Measurements from ENCODE around the gene ALKBH8. TPM values are rescaled to one million over a fixed set of nuclear protein-coding genes. Genes with fewer than 3 reads are reported as not detected.
"Not testable (repeated sequence)": the region's sequence is repeated elsewhere in the genome, so short reads cannot be mapped to it uniquely, and the experiment has no call there.

Gene ALKBH8
- total RNA-seq, 1 donor from 2014 or later, result 6.2 TPM

- intact Hi-C loops (cut with DNase I), result loop anchor here (10.0 kb wide), 1 partner anchor 184 kb away; no protein-coding TSS in a partner anchor
- ATAC-seq (ENCODE audit: poor library complexity), result no peak
- DNase-seq, result no peak
Measured at GRCh38 chr11:107581147-107581546, 15.6 kb upstream of the ALKBH8 start.

GRCh38 chr11:107579169-107579568 lies 13.6 kb upstream of the ALKBH8 start:
- not testable (repeated sequence) for DNase-seq; ATAC-seq (ENCODE audit: poor library complexity)
- intact Hi-C loops (cut with DNase I), result loop anchor here (5.0 kb wide), 1 partner anchor 108 kb away; no protein-coding TSS in a partner anchor

GRCh38 chr11:107577346-107577711 lies 11.8 kb upstream of the ALKBH8 start:
- no peak for DNase-seq
- intact Hi-C loops (cut with DNase I), result loop anchor here (5.0 kb wide), 1 partner anchor 110 kb away; no protein-coding TSS in a partner anchor
- ATAC-seq (ENCODE audit: poor library complexity), result no peak

GRCh38 chr11:107576497-107577345 lies 11.2 kb upstream of the ALKBH8 start:
- DNase-seq, result peak; percentile 60
- not testable (repeated sequence) for ATAC-seq (ENCODE audit: poor library complexity)
- intact Hi-C loops (cut with DNase I), result loop anchor here (5.0 kb wide), 1 partner anchor 111 kb away; no protein-coding TSS in a partner anchor

GRCh38 chr11:107573438-107573837 lies 7.9 kb upstream of the ALKBH8 start:
- intact Hi-C loops (cut with DNase I), result no loop called here
- no peak for DNase-seq
- ATAC-seq (ENCODE audit: poor library complexity), result no peak

- DNase-seq (no peak), ATAC-seq (ENCODE audit: poor library complexity) (no peak)
- intact Hi-C loops (cut with DNase I), result no loop called here
Measured at GRCh38 chr11:107570015-107570414, 4.5 kb upstream of the ALKBH8 start.

- intact Hi-C loops (cut with DNase I), result no loop called here
- DNase-seq, result no peak
- no peak for ATAC-seq (ENCODE audit: poor library complexity)
Measured at GRCh38 chr11:107567739-107568335, 2.3 kb upstream of the ALKBH8 start.

GRCh38 chr11:107566569-107566968 lies 1.0 kb upstream of the ALKBH8 start:
- no peak for DNase-seq
- ATAC-seq (ENCODE audit: poor library complexity), result no peak
- intact Hi-C loops (cut with DNase I), result no loop called here

- intact Hi-C loops (cut with DNase I); ATAC-seq (ENCODE audit: poor library complexity); DNase-seq: not testable (repeated sequence)
Measured at GRCh38 chr11:107565955-107566501, 493 bp upstream of the ALKBH8 start.

GRCh38 chr11:107564877-107565218 lies 687 bp downstream of the ALKBH8 start:
- ATAC-seq (ENCODE audit: poor library complexity) (peak; percentile 16), DNase-seq (no peak)
- intact Hi-C loops (cut with DNase I), result no loop called here

- peak; percentile 46 for ATAC-seq (ENCODE audit: poor library complexity)
- no peak for DNase-seq
- intact Hi-C loops (cut with DNase I), result no loop called here
Measured at GRCh38 chr11:107563702-107564101, 1.8 kb downstream of the ALKBH8 start.

- intact Hi-C loops (cut with DNase I), result no loop called here
- ATAC-seq (ENCODE audit: poor library complexity), result no peak
- DNase-seq, result no peak
Measured at GRCh38 chr11:107562647-107563208, 2.8 kb downstream of the ALKBH8 start.

- intact Hi-C loops (cut with DNase I), result no loop called here
- no peak for DNase-seq
- no peak for ATAC-seq (ENCODE audit: poor library complexity)
Measured at GRCh38 chr11:107561688-107562087, 3.8 kb downstream of the ALKBH8 start.

- no peak for ATAC-seq (ENCODE audit: poor library complexity)
- DNase-seq, result no peak
- intact Hi-C loops (cut with DNase I), result no loop called here
Measured at GRCh38 chr11:107550304-107550703, 15.2 kb downstream of the ALKBH8 start.

- DNase-seq, result no peak
- no peak for ATAC-seq (ENCODE audit: poor library complexity)
- intact Hi-C loops (cut with DNase I), result no loop called here
Measured at GRCh38 chr11:107549954-107550285, 15.6 kb downstream of the ALKBH8 start.

- intact Hi-C loops (cut with DNase I), result no loop called here
- DNase-seq (no peak), ATAC-seq (ENCODE audit: poor library complexity) (peak; percentile 59)
Measured at GRCh38 chr11:107549253-107549953, 16.1 kb downstream of the ALKBH8 start.

GRCh38 chr11:107547961-107548360 lies 17.6 kb downstream of the ALKBH8 start:
- DNase-seq, result no peak
- ATAC-seq (ENCODE audit: poor library complexity), result no peak
- intact Hi-C loops (cut with DNase I), result no loop called here

GRCh38 chr11:107545101-107545514 lies 20.4 kb downstream of the ALKBH8 start:
- intact Hi-C loops (cut with DNase I), result no loop called here
- DNase-seq, result no peak
- ATAC-seq (ENCODE audit: poor library complexity), result no peak

GRCh38 chr11:107538821-107539220 lies 26.7 kb downstream of the ALKBH8 start:
- intact Hi-C loops (cut with DNase I), result no loop called here
- DNase-seq (no peak), ATAC-seq (ENCODE audit: poor library complexity) (no peak)

Measured in Right ventricle myocardium superior (tissue), 1 donor.